Measurements from ENCODE around the gene CGRRF1. TPM values are rescaled to one million over a fixed set of nuclear protein-coding genes. Genes with fewer than 3 reads are reported as not detected.

Gene CGRRF1
- total and polyA plus RNA-seq, 10 of the 15 experiments (the other 5 are each of a cell fraction or from before 2014, with no cell fraction given): 5.5 to 47.7 (median 13.5) TPM

GRCh38 chr14:54532111-54533012 is 22.7 kb downstream of the CGRRF1 start (continued):
- TF ChIP-seq RB1 (IDR thresholded peaks at IDR 0.05; ENCODE audit: borderline replicate concordance): no peak
- peak; percentile 76 for TF ChIP-seq FOXM1 (IDR thresholded peaks at IDR 0.05; ENCODE audit: low read depth, low read length)
- peak; percentile 21; the same call in 1 of the 2 replicates for TF ChIP-seq YY1 (IDR thresholded peaks at IDR 0.05; ENCODE audit: low read depth, low read length)
- TF ChIP-seq POU2F2 (IDR thresholded peaks at IDR 0.05; ENCODE audit: borderline replicate concordance, low read depth, low read length): 0 out of 3 replicates have a peak, but pooled peaks have one; percentile 19

GRCh38 chr14:54533100-54533499 is 23.4 kb downstream of the CGRRF1 start:
- no peaks in the 10 kb centered on the region for H3K27me3 ChIP-seq (replicated peaks in 1 of 2; ENCODE audit: control insufficient read depth in 2 of 2, insufficient read depth in 2 of 2, low read length in 1 of 2)
- H3K4me1 ChIP-seq (ENCODE audit: control insufficient read depth, insufficient read depth, low read length): peaks cover 7% of the 10 kb centered on the region; the same call in 1 of the 2 replicates
- in situ Hi-C loops (cut with MboI) (no loop called here), intact Hi-C loops (cut with micrococcal nuclease; ENCODE audit: unreplicated experiment) (no loop called here)
- DNase-seq (ENCODE audit: low read depth, low spot score) (no peak), FAIRE-seq (no peak), ATAC-seq (peak; percentile 53)
- TF ChIP-seq ATF2 (IDR thresholded peaks at IDR 0.05; ENCODE audit: low read length) (no peak), BHLHE40 (IDR thresholded peaks at IDR 0.05; ENCODE audit: borderline replicate concordance in 1 of 2, low read depth in 2 of 2, low read length in 1 of 2) (no peak), TARDBP (IDR thresholded peaks at IDR 0.05; ENCODE audit: borderline replicate concordance) (no peak), NR2C1 (IDR thresholded peaks at IDR 0.05) (no peak), IRF4 (IDR thresholded peaks at IDR 0.05; ENCODE audit: low read depth, low read length) (no peak), MYB (IDR thresholded peaks at IDR 0.05; ENCODE audit: borderline replicate concordance, low read depth, low read length) (no peak), RELB (IDR thresholded peaks at IDR 0.05; ENCODE audit: low read depth) (0 out of 2 replicates have a peak, but pooled peaks have one; percentile 3)
- ChIA-PET CTCF (interaction anchor here (0.6 to 1.3 kb wide), 4 partner anchors 152 to 709 kb away, joined by 3 read pairs; no protein-coding TSS in a partner anchor), POLR2A (interaction anchor here (0.5 to 0.6 kb wide), 2 partner anchors 9 to 15 kb away, joined by 3 read pairs; no protein-coding TSS in a partner anchor), SMC1A (ENCODE audit: uncharacterized antibody, unreplicated experiment) (interaction anchor here (0.6 to 2.2 kb wide), 8 partner anchors 10 to 1163 kb away, joined by 3 to 11 read pairs (median 3); partner anchors contain the start of gene GMFB), RAD21 (ENCODE audit: unreplicated experiment) (interaction anchor here (0.8 to 1.1 kb wide), 3 partner anchors 21 to 241 kb away, joined by 3 to 4 read pairs (median 3); no protein-coding TSS in a partner anchor)
- H3K9me3 ChIP-seq (replicated peaks; ENCODE audit: control insufficient read depth, insufficient read depth, low read length): no peaks in the 10 kb centered on the region
- peak overlapping the region; percentile 78 for H3K4me2 ChIP-seq (ENCODE audit: control insufficient read depth, insufficient read depth)
- 90% methylated on average over 1 of the region's 1 CpG for WGBS (ENCODE audit: insufficient coverage, insufficient replicate concordance, low lambda C conversion rate, missing lambda C conversion rate)
- peak overlapping the region; percentile 51; the same call in 1 of the 2 replicates for H2AFZ ChIP-seq (ENCODE audit: control insufficient read depth, low read depth, low read length)
- H3K9ac ChIP-seq (ENCODE audit: control insufficient read depth, insufficient read depth, low read length): peak overlapping the region; percentile 42; the same call in 1 of the 2 replicates
- BruUV-seq (replicated peaks): no TSS peak
- H4K20me1 ChIP-seq (ENCODE audit: control insufficient read depth, insufficient read depth): no peaks in the 10 kb centered on the region
- H3K27ac ChIP-seq (ENCODE audit: control insufficient read depth, insufficient read depth): peak overlapping the region; percentile 79
- no peak overlapping the region for H3K4me3 ChIP-seq
- no peaks in the 10 kb centered on the region for H3K79me2 ChIP-seq (ENCODE audit: control insufficient read depth, insufficient read depth, low read length)
- H3K36me3 ChIP-seq (ENCODE audit: control insufficient read depth in 2 of 2, insufficient read depth in 2 of 2, low read length in 1 of 2): peaks cover 0 to 4% of the 10 kb centered on the region in 2 experiments; a peak in 1 of 4 replicates

Measured in GM12878 (cell line).